ENCODE measurements around the gene PTGES2.
A peak's percentile ranks its signal among the peaks of the same experiment; 100 is the strongest.

The PTGES2 gene

GRCh38 chr9:128127568-128127989, at the start of gene PTGES2:
Gene PTGES2 (minus strand): TSS chr9:128127729. CDS start chr9:128127717, 12 bp downstream.
- ATAC-seq, result peak; percentile 83
- TF ChIP-seq ESRRG (CRISPR knock-in tag; IDR thresholded peaks at IDR 0.05) (no peak), ZFP30 (CRISPR knock-in tag; IDR thresholded peaks at IDR 0.05) (no peak), ZNF565 (CRISPR knock-in tag; conservative IDR thresholded peaks at IDR 0.05; ENCODE audit: low read depth) (no peak), TSHZ2 (CRISPR knock-in tag; IDR thresholded peaks at IDR 0.05) (no peak), ZFP3 (CRISPR knock-in tag; IDR thresholded peaks at IDR 0.05) (no peak), RARB (CRISPR knock-in tag; IDR thresholded peaks at IDR 0.05) (no peak), ZNF70 (CRISPR knock-in tag; IDR thresholded peaks at IDR 0.05) (no peak), CSDC2 (CRISPR knock-in tag; IDR thresholded peaks at IDR 0.05) (no peak), TOX (CRISPR knock-in tag; IDR thresholded peaks at IDR 0.05; ENCODE audit: borderline replicate concordance) (no peak)

- peak; percentile 36 for ATAC-seq
- TF ChIP-seq ZC3H10 (CRISPR knock-in tag; IDR thresholded peaks at IDR 0.05) (no peak), TOX (CRISPR knock-in tag; IDR thresholded peaks at IDR 0.05; ENCODE audit: borderline replicate concordance) (no peak), ARNTL (CRISPR knock-in tag; IDR thresholded peaks at IDR 0.05; ENCODE audit: borderline replicate concordance, low read depth) (no peak), ZNF565 (CRISPR knock-in tag; conservative IDR thresholded peaks at IDR 0.05; ENCODE audit: low read depth) (no peak), CREB5 (CRISPR knock-in tag; IDR thresholded peaks at IDR 0.05; ENCODE audit: low read depth) (no peak), CSRNP3 (CRISPR knock-in tag; IDR thresholded peaks at IDR 0.05) (no peak), TCF4 (CRISPR knock-in tag; IDR thresholded peaks at IDR 0.05; ENCODE audit: borderline replicate concordance) (no peak), GLIS3 (CRISPR knock-in tag; IDR thresholded peaks at IDR 0.05) (no peak), ZNF8 (CRISPR knock-in tag; IDR thresholded peaks at IDR 0.05) (no peak), OSR1 (CRISPR knock-in tag; IDR thresholded peaks at IDR 0.05) (no peak), SNAI2 (CRISPR knock-in tag; IDR thresholded peaks at IDR 0.05) (no peak), BACH2 (CRISPR knock-in tag; IDR thresholded peaks at IDR 0.05; ENCODE audit: borderline replicate concordance) (no peak), ISL1 (CRISPR knock-in tag; IDR thresholded peaks at IDR 0.05) (no peak), PATZ1 (CRISPR knock-in tag; IDR thresholded peaks at IDR 0.05; ENCODE audit: borderline replicate concordance) (no peak), RARB (CRISPR knock-in tag; IDR thresholded peaks at IDR 0.05) (no peak), PPARA (CRISPR knock-in tag; IDR thresholded peaks at IDR 0.05; ENCODE audit: borderline replicate concordance) (no peak), ESRRG (CRISPR knock-in tag; IDR thresholded peaks at IDR 0.05) (no peak), ZNF70 (CRISPR knock-in tag; IDR thresholded peaks at IDR 0.05) (no peak)
Measured at GRCh38 chr9:128175726-128176125, 48.2 kb upstream of the PTGES2 start.

GRCh38 chr9:128175102-128175563, 47.6 kb upstream of the PTGES2 start:
- peak; percentile 78 for ATAC-seq
- TF ChIP-seq ZNF8 (CRISPR knock-in tag; IDR thresholded peaks at IDR 0.05) (no peak), ZC3H10 (CRISPR knock-in tag; IDR thresholded peaks at IDR 0.05) (no peak), TCF4 (CRISPR knock-in tag; IDR thresholded peaks at IDR 0.05; ENCODE audit: borderline replicate concordance) (no peak), SNAI2 (CRISPR knock-in tag; IDR thresholded peaks at IDR 0.05) (no peak), RARB (CRISPR knock-in tag; IDR thresholded peaks at IDR 0.05) (no peak), POU6F1 (CRISPR knock-in tag; IDR thresholded peaks at IDR 0.05; ENCODE audit: borderline replicate concordance, low read depth) (no peak), OSR1 (CRISPR knock-in tag; IDR thresholded peaks at IDR 0.05) (no peak), GLIS3 (CRISPR knock-in tag; IDR thresholded peaks at IDR 0.05) (no peak)

Data from SK-N-SH treated with all-trans-retinoic acid at 6 μM for 48 hours (cell line).